Hippocampal formation (tissue), 2 donors: ENCODE results near the gene IL17RC.
"Not testable (repeated sequence)": the region's sequence is repeated elsewhere in the genome, so short reads cannot be mapped to it uniquely, and the experiment has no call there.

ENCODE experiments used
- DNase-seq, 2 donors: peaks; one replicate each; lab custom pipeline; 2025; lab: John Stamatoyannopoulos, UW

IL17RC gene

DNA sequence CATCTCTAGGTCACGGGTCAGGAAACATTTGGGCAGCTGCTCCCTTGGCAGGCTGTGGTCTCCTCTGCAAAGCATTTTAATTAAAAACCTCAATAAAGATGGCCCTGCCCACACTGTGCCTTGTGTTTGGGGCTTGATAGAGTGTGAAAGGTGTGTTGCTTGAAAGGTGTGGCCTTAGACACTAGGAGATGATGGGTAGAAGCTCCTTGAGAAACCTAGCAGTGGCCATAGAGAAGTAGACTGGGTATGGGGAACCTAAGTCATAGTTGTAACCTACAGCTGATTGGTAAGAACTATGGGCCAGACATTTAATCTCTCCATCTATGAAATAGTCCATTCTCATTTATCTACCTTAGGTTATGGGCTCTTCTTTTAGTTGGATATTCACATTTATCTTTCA, 23.2 kb upstream of the IL17RC start:
- DNase-seq: no peak

GRCh38 chr3:9895715-9896114, 21.2 kb upstream of the IL17RC start:
- DNase-seq: not testable (repeated sequence)

- not testable (repeated sequence) for DNase-seq
Observed at GRCh38 chr3:9896755-9897407, 20.0 kb upstream of the IL17RC start.

GRCh38 chr3:9897408-9898372, 19.2 kb upstream of the IL17RC start:
- no peak for DNase-seq

GRCh38 chr3:9898467-9899241, 18.2 kb upstream of the IL17RC start:
- no peak for DNase-seq

DNA sequence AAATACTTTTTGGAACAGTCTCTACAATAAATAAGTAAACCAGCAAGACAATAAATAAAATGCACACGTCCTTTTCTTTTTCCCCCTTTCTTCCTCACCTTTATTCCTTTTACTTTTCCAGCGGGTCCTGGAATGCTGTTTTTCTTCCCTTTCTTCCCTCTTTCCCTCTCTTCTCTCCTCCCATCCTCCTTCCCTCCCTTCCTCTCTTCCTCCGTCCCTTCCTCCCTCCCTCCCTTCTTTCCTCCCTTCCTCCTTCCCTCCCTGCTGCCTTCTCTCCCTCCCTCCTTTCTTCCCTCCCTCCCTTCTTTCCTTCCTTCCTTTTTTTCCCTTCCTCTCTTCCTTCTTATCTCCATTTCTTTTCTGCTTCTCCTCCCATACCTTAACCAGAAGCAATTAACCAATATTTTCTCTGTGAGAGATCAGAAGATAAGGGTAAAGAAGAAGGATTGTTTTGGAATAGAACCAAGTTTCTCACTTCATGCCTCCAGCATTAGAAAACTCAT, 17.6 kb upstream of the IL17RC start:
- DNase-seq: no peak

DNA sequence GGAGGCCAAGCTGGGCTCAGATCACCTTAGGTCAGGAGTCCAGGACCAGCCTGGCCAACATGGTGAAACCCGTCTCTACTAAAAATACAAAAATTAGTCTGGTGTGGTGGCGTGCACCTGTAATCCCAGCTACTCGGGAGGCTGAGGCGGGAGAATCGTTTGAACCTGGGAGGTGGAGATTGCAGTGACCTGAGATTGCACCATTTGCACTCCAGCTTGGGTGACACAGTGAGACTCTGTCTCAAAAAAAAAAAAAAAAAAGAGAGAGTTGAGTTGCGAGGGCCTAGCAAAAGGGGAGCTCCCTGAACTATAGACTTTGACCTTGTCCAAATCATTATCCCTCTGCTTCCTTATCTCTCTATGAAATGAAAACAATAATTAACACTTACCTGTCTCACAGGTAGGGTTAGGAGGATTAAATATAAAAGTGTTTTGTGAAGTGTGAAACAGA, 15.9 kb upstream of the IL17RC start:
- not testable (repeated sequence) for DNase-seq

GRCh38 chr3:9901967-9902366, 14.9 kb upstream of the IL17RC start:
- no peak for DNase-seq

GRCh38 chr3:9902372-9903237, 14.3 kb upstream of the IL17RC start, which contains the start of gene IL17RE:
Gene IL17RE (plus strand): TSS chr3:9902848. CDS start chr3:9902933, 85 bp downstream.
- no peak for DNase-seq

DNA sequence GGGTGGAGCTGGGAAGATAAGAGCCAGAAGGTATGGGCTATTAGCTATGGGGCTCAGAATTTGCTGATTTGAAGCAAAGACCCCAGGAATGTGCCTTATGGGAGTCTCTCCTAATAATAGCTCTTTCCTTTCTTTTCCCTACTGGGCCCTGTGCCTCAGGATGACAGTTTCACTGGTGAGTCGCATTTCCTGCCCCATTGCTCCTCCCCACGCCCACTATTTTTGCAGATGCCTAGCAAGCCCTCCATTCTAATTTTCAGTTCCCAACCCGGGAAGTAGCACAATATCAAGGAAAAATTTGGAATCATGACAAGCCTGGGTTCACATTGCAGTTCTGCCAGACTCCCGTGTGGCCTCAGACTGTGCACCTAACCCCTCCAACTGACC, 13.7 kb upstream of the IL17RC start:
- no peak for DNase-seq

DNA sequence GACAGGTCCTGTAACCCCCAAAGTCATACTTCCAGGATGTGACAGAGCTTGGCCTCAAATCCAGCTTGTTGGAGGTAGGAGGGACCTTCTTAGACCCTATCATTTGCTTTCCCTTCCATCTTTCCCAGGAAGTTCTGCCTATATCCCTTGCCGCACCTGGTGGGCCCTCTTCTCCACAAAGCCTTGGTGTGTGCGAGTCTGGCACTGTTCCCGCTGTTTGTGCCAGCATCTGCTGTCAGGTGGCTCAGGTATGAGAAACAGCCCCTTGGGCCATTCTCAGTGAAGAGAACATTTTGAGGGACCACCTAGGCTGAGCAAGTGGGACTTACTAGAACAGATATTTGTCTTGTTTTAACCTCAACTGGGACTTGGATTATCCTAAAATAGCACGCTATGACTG, 13.0 kb upstream of the IL17RC start:
- DNase-seq: no peak

- DNase-seq: no peak
Observed at GRCh38 chr3:9906480-9906879, 10.4 kb upstream of the IL17RC start.

- no peak for DNase-seq
Observed at GRCh38 chr3:9908286-9908685, 8.6 kb upstream of the IL17RC start.

- no peak for DNase-seq
Observed at GRCh38 chr3:9909221-9910013, 7.5 kb upstream of the IL17RC start.

GRCh38 chr3:9911863-9912262, 5.0 kb upstream of the IL17RC start:
- no peak for DNase-seq

DNA sequence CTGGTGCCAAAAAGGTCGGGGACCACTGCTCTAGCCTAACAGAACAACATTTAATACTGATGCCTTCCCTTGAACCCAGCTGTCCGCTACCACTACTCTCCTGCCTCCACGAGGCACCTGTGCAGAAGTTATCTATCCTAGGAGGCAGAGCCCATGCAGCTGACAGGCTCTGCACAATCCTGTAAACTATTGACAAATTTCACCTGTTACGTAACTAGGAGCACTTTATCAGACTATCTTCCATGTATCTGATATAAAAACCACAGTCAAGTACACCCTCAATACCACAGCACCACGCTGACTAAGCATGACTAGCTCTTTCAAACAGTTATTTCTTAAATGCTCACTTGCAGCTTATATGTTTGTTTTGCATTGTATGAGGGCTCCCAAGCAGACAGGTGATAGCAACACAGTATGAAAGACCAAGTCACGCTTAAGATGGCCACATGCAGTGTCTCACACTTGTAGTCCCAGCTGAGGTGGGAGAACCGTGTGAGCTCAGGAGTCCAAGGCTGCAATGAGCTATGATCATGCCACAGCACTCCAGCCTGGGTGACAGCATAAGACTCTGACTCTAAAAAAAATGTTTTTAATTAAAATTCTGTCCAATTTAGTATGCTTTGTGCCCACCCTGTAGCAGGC, 4.5 kb upstream of the IL17RC start:
- DNase-seq: no peak

DNA sequence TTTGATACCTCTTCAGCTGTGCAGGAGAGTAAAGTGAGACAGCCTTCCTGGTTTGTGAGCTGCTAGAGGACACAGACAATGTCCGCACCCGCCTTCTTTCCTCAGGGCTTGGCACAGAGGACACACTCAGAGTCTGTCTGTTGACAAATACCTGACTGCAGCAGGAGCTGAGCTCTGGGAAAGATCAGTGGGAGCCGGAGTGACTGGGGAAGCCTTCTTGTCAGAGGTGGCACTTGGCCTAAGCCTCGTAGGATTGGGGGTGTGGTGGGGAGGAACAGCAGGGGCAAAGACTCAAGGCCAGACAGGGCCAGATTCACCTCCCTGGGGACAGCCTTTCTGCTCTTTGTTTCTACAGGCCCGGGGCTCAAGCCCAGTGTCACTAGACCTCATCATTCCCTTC, 3.3 kb upstream of the IL17RC start:
- no peak for DNase-seq

GRCh38 chr3:9914011-9914410, 2.9 kb upstream of the IL17RC start:
- no peak for DNase-seq

- DNase-seq: no peak
Observed at GRCh38 chr3:9914559-9915253, 2.2 kb upstream of the IL17RC start.
